Nephron progenitor cell (in vitro differentiated cells): Measurements from ENCODE around the gene TMEM151B.
A peak's percentile ranks its signal among the peaks of the same experiment; 100 is the strongest.

Source experiments
- DNase-seq: peaks from one replicate; pipeline ENCODE4 v3.0.0; 2021
- H3K27ac Mint-ChIP-seq: 2 replicates; pipeline ENCODE4 v1.8.0; 2021; ENCODE audit warnings: mild to moderate bottlenecking, moderate library complexity, mixed read lengths
- H3K27me3 Mint-ChIP-seq: 2 replicates; pipeline ENCODE4 v1.8.0; 2021; ENCODE audit warnings: mild to moderate bottlenecking, low read depth, mixed read lengths; ENCODE audit not compliant: poor library complexity
- H3K36me3 Mint-ChIP-seq: 2 replicates; pipeline ENCODE4 v1.8.0; 2021; ENCODE audit warnings: low read depth, mixed read lengths
- H3K4me1 Mint-ChIP-seq: 2 replicates; pipeline ENCODE4 v1.8.0; 2021; ENCODE audit warnings: mixed read lengths
- H3K4me3 Mint-ChIP-seq: 2 replicates; pipeline ENCODE4 v1.8.0; 2021; ENCODE audit warnings: mild to moderate bottlenecking, moderate library complexity, mixed read lengths
- H3K9me3 Mint-ChIP-seq: 2 replicates; pipeline ENCODE4 v1.8.0; 2021; ENCODE audit warnings: mild to moderate bottlenecking, moderate library complexity, mixed read lengths
- TF ChIP-seq, protein P1 (sequence below): fragments of 200-600 bp; sonication (generic); IDR thresholded peaks from 2 replicates; pipeline ENCODE4 v1.5.0; 2021; ENCODE audit warnings: antibody characterized with exemption

Gene TMEM151B

DNA sequence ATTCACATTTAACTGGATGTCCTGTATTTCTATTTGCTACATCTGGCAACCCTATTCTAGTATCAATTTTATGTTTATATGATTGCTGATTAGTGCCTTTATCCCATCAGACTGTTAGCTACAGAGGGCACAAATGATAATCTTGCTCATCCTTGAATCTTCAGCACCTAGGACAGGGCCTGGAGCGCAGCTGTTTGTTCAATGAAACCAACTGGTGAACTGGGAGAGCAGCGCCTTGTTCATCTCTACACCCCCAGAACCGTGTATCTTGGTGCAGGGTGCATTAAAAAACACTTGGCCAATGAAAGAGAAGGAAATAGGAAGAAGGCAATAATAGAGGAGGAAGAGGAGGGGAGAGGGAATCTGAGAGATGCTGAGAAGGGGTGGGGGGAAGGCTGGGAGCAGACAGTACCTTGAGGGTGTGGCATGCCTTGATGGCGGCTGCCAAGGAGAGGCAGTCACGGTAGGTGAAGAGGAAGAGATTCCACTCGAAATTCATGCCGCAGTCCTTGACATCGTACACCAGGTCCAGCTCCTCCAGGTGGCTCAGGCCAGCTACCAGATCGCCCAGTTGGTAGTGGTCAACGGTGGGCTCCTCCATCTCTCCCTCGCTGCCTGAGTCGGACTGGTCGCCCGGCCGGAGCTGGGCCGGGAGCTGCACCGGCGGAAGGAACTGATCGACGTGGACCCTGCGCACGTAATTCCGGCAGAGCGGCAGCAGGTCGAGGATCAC is 15.5 kb downstream of the TMEM151B start:
- Mint-ChIP-seq H3K36me3 (no peaks in the 10 kb centered on the region), H3K27ac (no peak overlapping the region), H3K4me3 (no peak overlapping the region), H3K4me1 (no peaks in the 10 kb centered on the region), H3K27me3 (peaks cover 61% of the 10 kb centered on the region), H3K9me3 (no peaks in the 10 kb centered on the region)
- peak; percentile 67 for DNase-seq
- TF ChIP-seq, protein P1, sequence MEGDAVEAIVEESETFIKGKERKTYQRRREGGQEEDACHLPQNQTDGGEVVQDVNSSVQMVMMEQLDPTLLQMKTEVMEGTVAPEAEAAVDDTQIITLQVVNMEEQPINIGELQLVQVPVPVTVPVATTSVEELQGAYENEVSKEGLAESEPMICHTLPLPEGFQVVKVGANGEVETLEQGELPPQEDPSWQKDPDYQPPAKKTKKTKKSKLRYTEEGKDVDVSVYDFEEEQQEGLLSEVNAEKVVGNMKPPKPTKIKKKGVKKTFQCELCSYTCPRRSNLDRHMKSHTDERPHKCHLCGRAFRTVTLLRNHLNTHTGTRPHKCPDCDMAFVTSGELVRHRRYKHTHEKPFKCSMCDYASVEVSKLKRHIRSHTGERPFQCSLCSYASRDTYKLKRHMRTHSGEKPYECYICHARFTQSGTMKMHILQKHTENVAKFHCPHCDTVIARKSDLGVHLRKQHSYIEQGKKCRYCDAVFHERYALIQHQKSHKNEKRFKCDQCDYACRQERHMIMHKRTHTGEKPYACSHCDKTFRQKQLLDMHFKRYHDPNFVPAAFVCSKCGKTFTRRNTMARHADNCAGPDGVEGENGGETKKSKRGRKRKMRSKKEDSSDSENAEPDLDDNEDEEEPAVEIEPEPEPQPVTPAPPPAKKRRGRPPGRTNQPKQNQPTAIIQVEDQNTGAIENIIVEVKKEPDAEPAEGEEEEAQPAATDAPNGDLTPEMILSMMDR, result no peak

DNA sequence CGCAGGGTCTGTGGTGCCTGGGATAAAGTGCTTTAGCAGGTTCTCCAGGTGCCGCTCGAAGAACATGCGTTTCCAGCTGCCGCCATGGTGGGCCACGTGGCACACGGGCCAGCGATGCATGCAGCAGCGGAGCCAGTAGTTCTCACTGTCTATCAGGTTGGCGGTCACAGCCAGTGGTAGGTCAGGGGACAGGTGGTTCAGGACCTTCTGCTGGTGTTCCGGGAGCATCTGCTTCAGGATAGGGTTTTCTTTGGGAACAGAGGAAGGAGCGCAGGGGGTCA is 16.0 kb downstream of the TMEM151B start:
- H3K9me3 Mint-ChIP-seq, result no peaks in the 10 kb centered on the region

DNA sequence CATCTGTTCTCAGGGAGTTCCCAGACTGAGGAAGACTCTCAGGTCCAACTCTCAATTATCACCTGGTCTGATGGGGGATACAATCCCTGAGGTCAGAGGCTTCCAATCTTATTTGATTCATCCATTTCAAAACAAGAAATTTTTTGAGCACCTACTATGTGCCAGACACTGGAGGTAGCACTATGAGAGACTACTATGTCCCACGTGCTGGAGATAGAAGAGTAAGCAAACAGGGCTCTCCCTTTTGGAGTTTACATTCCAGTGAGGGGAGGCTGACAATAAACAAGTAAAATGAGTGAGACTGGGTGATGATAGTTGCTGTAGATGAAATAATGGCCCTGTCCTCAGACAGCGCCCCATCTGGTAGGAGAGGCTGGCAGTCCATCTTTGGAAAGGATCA is 16.5 kb downstream of the TMEM151B start:
- peaks cover 58% of the 10 kb centered on the region for H3K27me3 Mint-ChIP-seq
- H3K27ac Mint-ChIP-seq, result no peak overlapping the region
- H3K9me3 Mint-ChIP-seq, result no peaks in the 10 kb centered on the region
- H3K4me3 Mint-ChIP-seq, result no peak overlapping the region
- no peak for DNase-seq
- no peaks in the 10 kb centered on the region for H3K36me3 Mint-ChIP-seq
- TF ChIP-seq, protein P1, result no peak
- H3K4me1 Mint-ChIP-seq, result no peaks in the 10 kb centered on the region

More for the DNA sequence above, 16.0 kb downstream of the TMEM151B start:
- TF ChIP-seq, protein P1, result no peak
- H3K27me3 Mint-ChIP-seq, result peaks cover 58% of the 10 kb centered on the region
- no peak for DNase-seq
- H3K4me1 Mint-ChIP-seq, result no peaks in the 10 kb centered on the region
- H3K36me3 Mint-ChIP-seq, result no peaks in the 10 kb centered on the region
- no peak overlapping the region for H3K27ac Mint-ChIP-seq
- H3K4me3 Mint-ChIP-seq, result no peak overlapping the region

DNA sequence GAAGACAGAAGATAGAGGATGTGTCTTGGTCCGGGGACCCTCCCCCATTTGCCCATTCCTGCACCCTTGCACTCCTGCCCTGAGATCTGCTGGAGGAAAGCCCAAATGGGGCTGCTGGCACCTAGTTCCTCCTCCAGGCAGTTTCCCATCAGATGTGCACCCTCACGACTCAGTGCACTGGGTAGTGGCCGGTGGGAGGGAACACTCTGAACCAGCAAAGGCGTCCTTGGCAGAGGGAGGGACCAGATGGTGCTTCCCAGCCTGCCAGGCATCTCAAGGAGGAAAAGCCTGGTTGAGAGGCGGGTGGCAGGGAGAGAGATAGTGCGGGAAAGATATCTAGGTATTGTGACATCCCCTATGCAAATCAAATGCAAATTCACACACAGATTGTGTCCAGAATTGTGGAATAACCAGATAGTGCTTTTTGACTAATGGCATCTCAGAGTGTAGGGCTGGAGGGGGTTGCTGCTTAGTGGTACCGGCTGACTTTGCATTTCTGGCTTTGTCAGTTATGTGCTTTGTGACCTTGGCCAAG is 19.5 kb downstream of the TMEM151B start:
- no peak for DNase-seq
- Mint-ChIP-seq H3K27me3 (peaks cover 51% of the 10 kb centered on the region), H3K36me3 (no peaks in the 10 kb centered on the region), H3K9me3 (no peaks in the 10 kb centered on the region), H3K4me1 (no peaks in the 10 kb centered on the region), H3K4me3 (no peak overlapping the region), H3K27ac (no peak overlapping the region)
- TF ChIP-seq, protein P1, result no peak

DNA sequence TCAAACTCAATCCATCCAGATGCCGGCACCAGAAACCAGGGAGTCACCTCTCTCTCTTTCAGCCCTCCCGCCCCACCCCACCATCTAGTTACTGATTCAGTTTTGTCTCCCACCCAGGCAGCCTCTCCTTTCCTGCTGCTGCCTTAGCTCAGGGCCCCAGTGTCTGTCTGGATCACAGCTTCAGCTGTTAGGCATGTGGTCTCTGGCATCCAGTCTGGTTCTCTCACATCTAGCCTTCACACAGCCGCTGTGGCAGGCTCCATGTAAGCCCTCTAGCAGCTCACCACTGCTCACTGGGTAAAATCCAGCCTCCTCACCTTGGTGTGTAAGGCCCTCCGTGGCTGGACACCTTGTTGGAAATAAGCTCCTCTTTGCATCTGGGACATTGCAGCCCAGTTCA is 21.6 kb downstream of the TMEM151B start:
- TF ChIP-seq, protein P1, result no peak
- H3K9me3 Mint-ChIP-seq, result no peaks in the 10 kb centered on the region
- H3K4me3 Mint-ChIP-seq, result no peak overlapping the region
- H3K27ac Mint-ChIP-seq, result no peak overlapping the region
- no peak for DNase-seq
- H3K36me3 Mint-ChIP-seq, result no peaks in the 10 kb centered on the region
- peaks cover 62% of the 10 kb centered on the region for H3K27me3 Mint-ChIP-seq
- no peaks in the 10 kb centered on the region for H3K4me1 Mint-ChIP-seq
